Measurements from ENCODE around the gene ABR.

Gene ABR

DNA sequence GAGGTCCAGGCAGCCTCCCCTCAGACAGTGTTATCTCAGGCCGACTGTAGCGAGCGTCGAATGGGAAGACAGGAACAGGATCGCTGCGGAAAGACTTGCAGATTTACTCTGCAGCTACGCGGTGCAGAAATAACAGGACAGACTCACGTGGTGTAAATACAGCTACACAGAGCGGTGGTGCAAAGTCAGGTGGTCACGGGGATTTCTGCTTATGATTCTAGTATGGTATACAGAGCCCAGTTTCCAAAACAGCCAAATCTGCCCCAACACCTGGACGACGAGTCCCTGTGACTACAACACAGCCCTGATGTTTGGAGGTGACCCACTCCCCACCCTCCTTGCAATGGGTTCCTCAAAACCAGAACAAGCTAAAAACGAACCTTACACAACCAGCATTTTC lies 40.6 kb upstream of the ABR start:
- H4K20me1 ChIP-seq (ENCODE audit: insufficient read depth, low read length, poor library complexity, severe bottlenecking) = no peaks in the 10 kb centered on the region
- no peaks in the 10 kb centered on the region for H3K4me1 ChIP-seq (ENCODE audit: insufficient read depth, low read length, poor library complexity, severe bottlenecking)
- no peaks in the 10 kb centered on the region for H3K9me2 ChIP-seq (replicated peaks; ENCODE audit: low read depth, low read length)
- H3K27me3 ChIP-seq (ENCODE audit: insufficient read depth, low read length, poor library complexity, severe bottlenecking) = no peaks in the 10 kb centered on the region
- no peaks in the 10 kb centered on the region for H3K9me3 ChIP-seq (ENCODE audit: insufficient read depth, low read depth, low read length)
- TF ChIP-seq, protein P1, sequence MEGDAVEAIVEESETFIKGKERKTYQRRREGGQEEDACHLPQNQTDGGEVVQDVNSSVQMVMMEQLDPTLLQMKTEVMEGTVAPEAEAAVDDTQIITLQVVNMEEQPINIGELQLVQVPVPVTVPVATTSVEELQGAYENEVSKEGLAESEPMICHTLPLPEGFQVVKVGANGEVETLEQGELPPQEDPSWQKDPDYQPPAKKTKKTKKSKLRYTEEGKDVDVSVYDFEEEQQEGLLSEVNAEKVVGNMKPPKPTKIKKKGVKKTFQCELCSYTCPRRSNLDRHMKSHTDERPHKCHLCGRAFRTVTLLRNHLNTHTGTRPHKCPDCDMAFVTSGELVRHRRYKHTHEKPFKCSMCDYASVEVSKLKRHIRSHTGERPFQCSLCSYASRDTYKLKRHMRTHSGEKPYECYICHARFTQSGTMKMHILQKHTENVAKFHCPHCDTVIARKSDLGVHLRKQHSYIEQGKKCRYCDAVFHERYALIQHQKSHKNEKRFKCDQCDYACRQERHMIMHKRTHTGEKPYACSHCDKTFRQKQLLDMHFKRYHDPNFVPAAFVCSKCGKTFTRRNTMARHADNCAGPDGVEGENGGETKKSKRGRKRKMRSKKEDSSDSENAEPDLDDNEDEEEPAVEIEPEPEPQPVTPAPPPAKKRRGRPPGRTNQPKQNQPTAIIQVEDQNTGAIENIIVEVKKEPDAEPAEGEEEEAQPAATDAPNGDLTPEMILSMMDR (conservative IDR thresholded peaks at IDR 0.05; ENCODE audit: low read length) = no peak
- no peak for TF ChIP-seq EZH2phosphoT487 (IDR thresholded peaks at IDR 0.05; ENCODE audit: borderline replicate concordance)
- no peaks in the 10 kb centered on the region for H3F3A ChIP-seq (ENCODE audit: low read depth)
- H3K4me3 ChIP-seq (ENCODE audit: low read length, poor library complexity, severe bottlenecking) = no peak overlapping the region
- H3K36me3 ChIP-seq (ENCODE audit: insufficient read depth, low read length) = no peaks in the 10 kb centered on the region
- H3K4me2 ChIP-seq (ENCODE audit: low read depth, low read length, poor library complexity, severe bottlenecking) = no peak overlapping the region
- no peak overlapping the region for H2AFZ ChIP-seq (ENCODE audit: low read length)
- no peak overlapping the region for H3K9ac ChIP-seq (ENCODE audit: low read depth, low read length, poor library complexity, severe bottlenecking)
- no peaks in the 10 kb centered on the region for H3K79me2 ChIP-seq (ENCODE audit: insufficient read depth, low read length)

DNA sequence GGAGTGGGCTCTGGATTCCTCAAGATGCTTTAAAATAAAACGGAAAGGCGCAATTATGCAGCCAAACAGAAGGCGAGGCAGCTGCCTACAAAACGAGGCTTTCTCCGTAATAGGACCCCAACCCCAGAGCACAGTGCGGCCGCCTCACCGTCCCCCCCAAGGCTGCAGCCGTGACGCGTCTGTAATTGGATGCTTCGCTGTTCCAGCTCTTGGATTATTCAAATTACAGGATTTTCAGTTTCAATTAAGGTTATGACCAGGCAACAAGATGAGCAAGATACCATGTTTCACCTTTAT lies 37.3 kb upstream of the ABR start:
- H3K4me1 ChIP-seq (ENCODE audit: insufficient read depth, low read length, poor library complexity, severe bottlenecking) = no peaks in the 10 kb centered on the region
- no peaks in the 10 kb centered on the region for H3K36me3 ChIP-seq (ENCODE audit: insufficient read depth, low read length)
- H4K20me1 ChIP-seq (ENCODE audit: insufficient read depth, low read length, poor library complexity, severe bottlenecking) = no peaks in the 10 kb centered on the region
- TF ChIP-seq, protein P1 (conservative IDR thresholded peaks at IDR 0.05; ENCODE audit: low read length) = no peak
- no peak for TF ChIP-seq EZH2phosphoT487 (IDR thresholded peaks at IDR 0.05; ENCODE audit: borderline replicate concordance)
- H3K4me3 ChIP-seq (ENCODE audit: low read length, poor library complexity, severe bottlenecking) = no peak overlapping the region
- H3K79me2 ChIP-seq (ENCODE audit: insufficient read depth, low read length) = no peaks in the 10 kb centered on the region
- no peaks in the 10 kb centered on the region for H3F3A ChIP-seq (ENCODE audit: low read depth)
- no peaks in the 10 kb centered on the region for H3K9me3 ChIP-seq (ENCODE audit: insufficient read depth, low read depth, low read length)
- no peak overlapping the region for H2AFZ ChIP-seq (ENCODE audit: low read length)
- H3K4me2 ChIP-seq (ENCODE audit: low read depth, low read length, poor library complexity, severe bottlenecking) = no peak overlapping the region
- no peak overlapping the region for H3K9ac ChIP-seq (ENCODE audit: low read depth, low read length, poor library complexity, severe bottlenecking)
- H3K9me2 ChIP-seq (replicated peaks; ENCODE audit: low read depth, low read length) = no peaks in the 10 kb centered on the region
- H3K27me3 ChIP-seq (ENCODE audit: insufficient read depth, low read length, poor library complexity, severe bottlenecking) = no peaks in the 10 kb centered on the region

DNA sequence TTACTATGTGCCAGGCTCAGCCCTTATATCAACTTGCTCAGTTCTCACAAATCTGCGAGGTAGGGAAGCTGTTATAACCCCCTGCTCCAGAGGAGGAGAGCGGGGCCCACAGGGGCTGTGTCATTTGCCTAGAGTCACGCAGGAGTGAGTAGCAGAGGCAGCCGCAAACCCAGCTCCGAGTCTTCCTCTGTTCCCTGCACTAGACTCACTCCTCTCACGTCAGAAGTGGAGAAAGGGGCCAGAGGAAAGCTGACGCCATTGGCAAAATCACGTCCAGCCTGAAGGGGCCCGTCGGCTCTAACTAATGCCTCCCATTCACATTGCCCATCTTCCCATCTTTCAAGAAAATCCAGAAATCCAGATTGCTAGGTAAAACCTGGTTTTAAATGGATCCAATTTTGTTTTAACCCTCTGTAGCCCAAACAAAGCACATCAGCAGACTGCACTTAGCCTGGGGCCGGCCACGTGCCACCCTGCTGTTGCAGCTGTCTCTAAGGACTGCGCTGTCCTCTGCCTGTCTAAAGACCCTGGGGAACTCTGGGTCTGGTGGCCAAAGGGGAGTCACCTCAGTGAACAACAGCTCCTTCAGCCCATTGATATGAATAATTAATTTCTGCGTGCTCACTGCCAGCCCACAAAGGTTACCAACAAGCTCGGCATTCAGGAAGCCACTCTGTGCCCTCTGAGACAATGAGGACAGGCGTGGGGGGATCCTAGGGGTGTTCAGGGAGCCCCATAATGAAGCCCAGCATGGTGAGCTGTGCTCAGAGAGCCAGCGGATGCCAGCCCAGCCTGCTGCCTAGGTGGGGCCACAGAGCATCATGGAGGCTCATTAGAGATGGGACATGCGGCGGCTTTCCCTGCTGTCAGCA lies 36.7 kb upstream of the ABR start:
- Histone ChIP-seq H2AFZ (ENCODE audit: low read length) (no peak overlapping the region), H4K20me1 (ENCODE audit: insufficient read depth, low read length, poor library complexity, severe bottlenecking) (no peaks in the 10 kb centered on the region), H3K9me2 (replicated peaks; ENCODE audit: low read depth, low read length) (no peaks in the 10 kb centered on the region), H3K4me1 (ENCODE audit: insufficient read depth, low read length, poor library complexity, severe bottlenecking) (no peaks in the 10 kb centered on the region), H3F3A (ENCODE audit: low read depth) (no peaks in the 10 kb centered on the region), H3K79me2 (ENCODE audit: insufficient read depth, low read length) (no peaks in the 10 kb centered on the region), H3K27me3 (ENCODE audit: insufficient read depth, low read length, poor library complexity, severe bottlenecking) (no peaks in the 10 kb centered on the region), H3K9ac (ENCODE audit: low read depth, low read length, poor library complexity, severe bottlenecking) (no peak overlapping the region), H3K36me3 (ENCODE audit: insufficient read depth, low read length) (no peaks in the 10 kb centered on the region), H3K4me3 (ENCODE audit: low read length, poor library complexity, severe bottlenecking) (no peak overlapping the region), H3K9me3 (ENCODE audit: insufficient read depth, low read depth, low read length) (no peaks in the 10 kb centered on the region), H3K4me2 (ENCODE audit: low read depth, low read length, poor library complexity, severe bottlenecking) (no peak overlapping the region)
- TF ChIP-seq, protein P1 (conservative IDR thresholded peaks at IDR 0.05; ENCODE audit: low read length) = no peak
- TF ChIP-seq EZH2phosphoT487 (IDR thresholded peaks at IDR 0.05; ENCODE audit: borderline replicate concordance) = no peak

All from Loucy (cell line).